Right atrium auricular region (tissue), 2 donors: ENCODE measurements around the gene KRTDAP. TPM values are rescaled to one million over a fixed set of nuclear protein-coding genes. Genes with fewer than 3 reads are reported as not detected.

Experiments
- DNase-seq: peaks from one replicate; pipeline ENCODE4 v3.0.0-alpha.2; 2019; ENCODE audit warnings: low spot score
- H3K27ac ChIP-seq, 2 donors: fragments of 200-600 bp; sonication (generic); 1 replicate in 1 of 2; 2 replicates in 1 of 2; pipeline ENCODE4 v1.5.1; 2016 to 2019
- H3K27me3 ChIP-seq, 2 donors: fragments of 200-600 bp; sonication (generic); one replicate each; pipeline versions ENCODE4 v1.5.1 to v1.6.0; 2017 to 2019
- H3K36me3 ChIP-seq: fragments of 200-600 bp; sonication (generic); one replicate; pipeline ENCODE4 v1.5.1; 2016
- H3K4me1 ChIP-seq, 2 donors: fragments of 200-600 bp; sonication (generic); one replicate each; pipeline versions ENCODE4 v1.5.1 to v1.6.0; 2017 to 2019
- H3K4me3 ChIP-seq, 2 donors: fragments of 200-600 bp; sonication (generic); 1 replicate in 1 of 2; 2 replicates in 1 of 2; pipeline ENCODE4 v1.5.1; 2017 to 2019; ENCODE audit warnings: mild to moderate bottlenecking in 1 of 2, moderate library complexity in 1 of 2
- H3K9me3 ChIP-seq, 2 donors: fragments of 200-600 bp; sonication (generic); one replicate each; pipeline ENCODE4 v1.5.1; 2019
- CTCF ChIP-seq, 2 donors: fragments of 200-600 bp; sonication (generic); IDR thresholded peaks; one replicate each; pipeline ENCODE4 v1.5.1; 2019; ENCODE audit warnings: antibody characterized with exemption in 2 of 2
- total RNA-seq, 2 donors: library from RNA; depleted of rRNA; stranded (reverse); fragments of >200 nt; gene quantifications; one replicate each; pipeline ENCODE4 v1.1.0, GENCODE V29; 2016

Gene KRTDAP
- total RNA-seq, 2 donors from 2014 or later, result not detected

- Histone ChIP-seq H3K4me1 (peaks cover 0 to 8% of the 10 kb centered on the region in 2 donors), H3K4me3 (no peak within 1 kb of the TSS), H3K27ac (no peak within 1 kb of the TSS), H3K36me3 (no peaks in the 10 kb centered on the region), H3K9me3 (no peaks in the 10 kb centered on the region), H3K27me3 (peaks cover 0 to 3% of the 10 kb centered on the region in 2 donors)
- TF ChIP-seq CTCF (IDR thresholded peaks at IDR 0.05), result no peak
- no peak for DNase-seq
Measured at GRCh38 chr19:35533201-35533821, 43.0 kb upstream of the KRTDAP start, which contains the start of gene GAPDHS. TSS of gene GAPDHS (plus strand) at chr19:35533456. CDS start at chr19:35533528, 72 bp downstream.

DNA sequence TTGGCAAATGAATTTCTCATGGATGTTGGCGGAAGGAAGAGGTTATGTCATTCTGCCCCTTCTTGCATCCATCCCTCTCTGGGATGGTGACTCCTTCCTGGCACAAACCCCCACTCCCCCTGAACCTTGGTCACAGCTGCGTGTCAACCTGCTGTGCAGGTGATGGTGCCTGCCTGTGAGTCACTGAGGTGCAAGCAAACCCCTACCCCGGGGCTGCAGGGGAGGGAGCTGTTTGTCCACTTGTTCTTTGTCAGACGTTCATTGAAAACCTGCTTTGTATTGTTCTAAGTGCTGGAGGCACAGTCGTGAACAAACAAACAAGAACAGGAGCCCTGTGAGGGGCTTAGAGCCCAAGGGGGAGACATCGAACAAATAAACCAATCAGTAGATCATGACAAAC, 41.0 kb upstream of the KRTDAP start:
- Histone ChIP-seq H3K4me1 (peaks cover 0 to 8% of the 10 kb centered on the region in 2 donors), H3K4me3 (no peak overlapping the region), H3K27ac (no peak overlapping the region), H3K36me3 (no peaks in the 10 kb centered on the region), H3K9me3 (no peaks in the 10 kb centered on the region), H3K27me3 (peaks cover 0 to 3% of the 10 kb centered on the region in 2 donors)
- TF ChIP-seq CTCF (IDR thresholded peaks at IDR 0.05), result no peak
- DNase-seq, result no peak

GRCh38 chr19:35529241-35530218, 39.3 kb upstream of the KRTDAP start:
- no peak for DNase-seq
- no peak for TF ChIP-seq CTCF (IDR thresholded peaks at IDR 0.05)
- H3K27me3 ChIP-seq, result peaks cover 0 to 3% of the 10 kb centered on the region in 2 donors
- H3K4me1 ChIP-seq, result peaks cover 0 to 8% of the 10 kb centered on the region in 2 donors
- H3K36me3 ChIP-seq, result no peaks in the 10 kb centered on the region
- H3K27ac ChIP-seq, result no peak overlapping the region
- H3K9me3 ChIP-seq, result no peaks in the 10 kb centered on the region
- H3K4me3 ChIP-seq, result no peak overlapping the region

DNA sequence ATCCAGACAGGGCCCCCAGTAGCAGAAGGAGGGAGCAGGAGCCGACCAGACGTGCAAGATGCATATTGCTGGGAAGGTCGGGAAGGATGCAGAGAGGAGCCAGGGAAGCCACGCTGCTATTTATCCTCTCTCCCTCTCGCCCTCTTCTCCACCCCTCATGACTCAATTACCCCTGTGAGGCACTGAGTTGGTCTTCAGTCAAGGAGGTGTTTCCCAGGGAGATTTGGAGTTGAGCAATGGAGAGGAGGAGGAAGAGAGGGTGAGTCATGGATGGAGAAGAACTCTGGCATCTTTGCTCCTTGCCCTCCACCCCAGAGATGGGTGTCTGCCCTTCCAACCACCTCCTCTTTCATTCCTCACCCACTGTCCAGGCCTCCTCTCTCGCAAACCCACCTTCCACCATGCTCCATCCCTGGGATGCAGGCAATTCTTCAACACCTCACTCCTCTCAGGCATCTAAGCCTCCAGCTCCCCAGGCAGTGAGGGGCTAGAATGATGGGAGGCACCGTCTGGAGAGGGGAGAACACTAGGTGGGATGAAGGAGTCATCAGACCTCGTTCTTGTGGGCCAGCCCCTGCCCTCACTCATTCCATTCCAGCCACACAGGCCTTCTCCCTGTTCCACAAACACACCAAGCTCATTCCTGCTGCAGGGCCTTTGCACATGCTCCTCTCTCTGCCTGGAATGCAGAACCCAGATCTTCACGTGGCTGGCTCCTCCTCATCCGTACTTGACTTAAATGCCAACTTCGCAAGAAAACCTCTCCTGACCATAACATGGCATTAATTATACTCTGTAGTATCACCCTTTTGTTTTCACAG, 38.2 kb upstream of the KRTDAP start, which contains the start of gene SBSN:
Gene SBSN, minus strand, starts transcription at position 94 of the 821 bp plus-strand sequence. Its CDS starts 30 bp downstream, at position 64.
- H3K27ac ChIP-seq, result no peak within 1 kb of the TSS
- no peak for DNase-seq
- no peaks in the 10 kb centered on the region for H3K36me3 ChIP-seq
- no peak for TF ChIP-seq CTCF (IDR thresholded peaks at IDR 0.05)
- H3K4me1 ChIP-seq, result peaks cover 0 to under 1% of the 10 kb centered on the region in 2 donors
- peaks cover 0 to 3% of the 10 kb centered on the region in 2 donors for H3K27me3 ChIP-seq
- no peak within 1 kb of the TSS for H3K4me3 ChIP-seq
- no peaks in the 10 kb centered on the region for H3K9me3 ChIP-seq

GRCh38 chr19:35525873-35526272, 35.6 kb upstream of the KRTDAP start:
- H3K4me1 ChIP-seq, result no peaks in the 10 kb centered on the region
- H3K4me3 ChIP-seq, result no peak overlapping the region
- no peaks in the 10 kb centered on the region for H3K9me3 ChIP-seq
- DNase-seq, result no peak
- H3K36me3 ChIP-seq, result no peaks in the 10 kb centered on the region
- H3K27me3 ChIP-seq, result peaks cover 0 to 3% of the 10 kb centered on the region in 2 donors
- H3K27ac ChIP-seq, result no peak overlapping the region
- no peak for TF ChIP-seq CTCF (IDR thresholded peaks at IDR 0.05)
